ENCODE data around the gene TIAM1.

- no peak for TF ChIP-seq CTCF (IDR thresholded peaks at IDR 0.05)
- TF ChIP-seq POLR2AphosphoS5 (IDR thresholded peaks at IDR 0.05): no peak
Observed at GRCh38 chr21:31262728-31263127, 81.3 kb downstream of the TIAM1 start.

Data from prostate gland (tissue), 2 donors.